ENCODE measurements around the gene SUGCT.

- TF ChIP-seq, protein P1, sequence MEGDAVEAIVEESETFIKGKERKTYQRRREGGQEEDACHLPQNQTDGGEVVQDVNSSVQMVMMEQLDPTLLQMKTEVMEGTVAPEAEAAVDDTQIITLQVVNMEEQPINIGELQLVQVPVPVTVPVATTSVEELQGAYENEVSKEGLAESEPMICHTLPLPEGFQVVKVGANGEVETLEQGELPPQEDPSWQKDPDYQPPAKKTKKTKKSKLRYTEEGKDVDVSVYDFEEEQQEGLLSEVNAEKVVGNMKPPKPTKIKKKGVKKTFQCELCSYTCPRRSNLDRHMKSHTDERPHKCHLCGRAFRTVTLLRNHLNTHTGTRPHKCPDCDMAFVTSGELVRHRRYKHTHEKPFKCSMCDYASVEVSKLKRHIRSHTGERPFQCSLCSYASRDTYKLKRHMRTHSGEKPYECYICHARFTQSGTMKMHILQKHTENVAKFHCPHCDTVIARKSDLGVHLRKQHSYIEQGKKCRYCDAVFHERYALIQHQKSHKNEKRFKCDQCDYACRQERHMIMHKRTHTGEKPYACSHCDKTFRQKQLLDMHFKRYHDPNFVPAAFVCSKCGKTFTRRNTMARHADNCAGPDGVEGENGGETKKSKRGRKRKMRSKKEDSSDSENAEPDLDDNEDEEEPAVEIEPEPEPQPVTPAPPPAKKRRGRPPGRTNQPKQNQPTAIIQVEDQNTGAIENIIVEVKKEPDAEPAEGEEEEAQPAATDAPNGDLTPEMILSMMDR (IDR thresholded peaks at IDR 0.05): no peak
- no peak for TF ChIP-seq POLR2A (IDR thresholded peaks at IDR 0.05)
Measured at GRCh38 chr7:40095695-40096327, 39.0 kb upstream of the SUGCT start.
